SK-N-SH (cell line): Measurements from ENCODE around the gene SEMA4F.

Experiments
- MEF2A ChIP-seq: IDR thresholded peaks from 2 replicates; pipeline ENCODE4 v1.4.0; 2012; ENCODE audit warnings: low read depth, borderline replicate concordance
- POLR2AphosphoS5 ChIP-seq: IDR thresholded peaks from 2 replicates; pipeline ENCODE4 v1.6.1; 2012; ENCODE audit warnings: low read depth, low read length

GRCh38 chr2:74725287-74725686, 71.2 kb downstream of the SEMA4F start:
- TF ChIP-seq POLR2AphosphoS5 (no peak), MEF2A (no peak)
